ENCODE results near the gene MRPL21.

DNA sequence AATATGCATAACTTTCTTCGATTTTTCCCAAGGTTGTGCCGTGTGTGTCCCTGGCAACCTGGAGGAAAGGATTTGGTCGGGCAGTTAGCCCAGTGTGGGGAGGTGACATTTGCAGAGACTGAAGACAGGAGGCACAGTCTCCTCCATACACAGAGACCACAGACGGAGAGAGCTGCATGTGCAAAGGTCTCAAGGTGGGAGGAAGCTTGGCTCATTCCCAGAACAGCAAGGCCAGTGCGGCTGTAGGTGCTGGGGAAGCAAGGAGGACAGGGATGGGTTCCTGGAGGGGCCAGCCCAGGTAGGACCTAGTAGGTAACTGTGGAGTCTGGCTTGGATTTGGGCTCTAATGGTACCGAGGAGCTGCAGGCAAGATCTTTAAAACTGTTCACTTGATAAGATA, 41.2 kb downstream of the MRPL21 start:
- TF ChIP-seq, protein P1, sequence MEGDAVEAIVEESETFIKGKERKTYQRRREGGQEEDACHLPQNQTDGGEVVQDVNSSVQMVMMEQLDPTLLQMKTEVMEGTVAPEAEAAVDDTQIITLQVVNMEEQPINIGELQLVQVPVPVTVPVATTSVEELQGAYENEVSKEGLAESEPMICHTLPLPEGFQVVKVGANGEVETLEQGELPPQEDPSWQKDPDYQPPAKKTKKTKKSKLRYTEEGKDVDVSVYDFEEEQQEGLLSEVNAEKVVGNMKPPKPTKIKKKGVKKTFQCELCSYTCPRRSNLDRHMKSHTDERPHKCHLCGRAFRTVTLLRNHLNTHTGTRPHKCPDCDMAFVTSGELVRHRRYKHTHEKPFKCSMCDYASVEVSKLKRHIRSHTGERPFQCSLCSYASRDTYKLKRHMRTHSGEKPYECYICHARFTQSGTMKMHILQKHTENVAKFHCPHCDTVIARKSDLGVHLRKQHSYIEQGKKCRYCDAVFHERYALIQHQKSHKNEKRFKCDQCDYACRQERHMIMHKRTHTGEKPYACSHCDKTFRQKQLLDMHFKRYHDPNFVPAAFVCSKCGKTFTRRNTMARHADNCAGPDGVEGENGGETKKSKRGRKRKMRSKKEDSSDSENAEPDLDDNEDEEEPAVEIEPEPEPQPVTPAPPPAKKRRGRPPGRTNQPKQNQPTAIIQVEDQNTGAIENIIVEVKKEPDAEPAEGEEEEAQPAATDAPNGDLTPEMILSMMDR (IDR thresholded peaks at IDR 0.05 in 4 of 5, conservative IDR thresholded peaks at IDR 0.05 in 1 of 5) = no peak
- TF ChIP-seq POLR2A (IDR thresholded peaks at IDR 0.05) = no peak

All from gastrocnemius medialis (tissue), 4 donors.